ENCODE measurements around the gene DPP7.
"Not testable (repeated sequence)": the region's sequence is repeated elsewhere in the genome, so short reads cannot be mapped to it uniquely, and the experiment has no call there.

Gene DPP7

DNA sequence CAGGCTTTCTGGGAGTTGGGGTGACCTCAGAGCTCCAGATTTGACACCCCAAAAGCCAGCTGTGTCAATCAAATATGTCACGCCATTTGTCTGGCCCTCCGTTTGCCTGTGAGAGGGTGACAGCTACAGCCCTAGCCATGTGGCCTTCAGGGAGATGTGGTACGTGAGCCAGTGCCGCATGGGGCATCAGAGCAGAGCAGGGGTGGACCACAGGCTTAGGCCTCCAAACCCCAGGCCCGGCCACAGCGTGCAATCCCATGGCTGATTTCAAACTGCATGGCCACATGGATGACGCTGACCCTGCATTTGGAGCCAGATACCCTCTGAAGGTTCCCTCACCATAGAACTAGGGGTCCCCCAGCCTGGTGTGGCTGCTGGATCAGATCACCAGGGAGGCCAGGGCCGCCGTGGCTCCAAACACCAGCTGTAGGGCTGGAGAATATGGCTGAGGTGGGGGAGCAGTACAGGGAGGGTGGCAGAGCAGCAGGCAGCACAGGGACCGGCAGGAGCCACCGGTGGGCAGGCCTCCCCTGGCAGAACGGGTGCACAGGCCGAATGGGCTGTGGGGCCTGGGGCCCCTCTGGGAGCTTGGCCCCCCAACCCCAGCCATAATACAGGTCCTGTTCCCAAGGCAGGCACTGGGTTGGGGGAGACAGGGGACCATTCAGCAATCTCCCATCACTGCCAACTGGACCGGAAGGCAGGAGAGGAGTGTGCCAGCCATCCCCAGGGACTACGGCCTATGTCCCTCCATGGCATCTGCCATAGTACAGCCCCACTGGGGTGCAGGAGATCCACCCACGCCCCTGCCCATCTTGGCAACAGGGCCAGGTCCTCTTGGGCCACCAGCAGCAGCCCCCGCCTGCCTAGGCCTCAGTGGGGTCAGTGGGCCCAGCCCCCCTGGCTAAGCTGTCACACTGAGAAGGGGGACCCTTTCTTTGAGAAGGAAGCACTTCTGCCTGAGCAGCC lies 45.7 kb downstream of the DPP7 start:
- DNase-seq = no peak

- peak; percentile 90 to 92 for DNase-seq
Observed at GRCh38 chr9:137067860-137068538, 46.5 kb downstream of the DPP7 start.

- no peak for DNase-seq
Observed at GRCh38 chr9:137066096-137066861, 48.3 kb downstream of the DPP7 start.

- DNase-seq = no peak
Observed at GRCh38 chr9:137065336-137065967, 49.1 kb downstream of the DPP7 start.

DNA sequence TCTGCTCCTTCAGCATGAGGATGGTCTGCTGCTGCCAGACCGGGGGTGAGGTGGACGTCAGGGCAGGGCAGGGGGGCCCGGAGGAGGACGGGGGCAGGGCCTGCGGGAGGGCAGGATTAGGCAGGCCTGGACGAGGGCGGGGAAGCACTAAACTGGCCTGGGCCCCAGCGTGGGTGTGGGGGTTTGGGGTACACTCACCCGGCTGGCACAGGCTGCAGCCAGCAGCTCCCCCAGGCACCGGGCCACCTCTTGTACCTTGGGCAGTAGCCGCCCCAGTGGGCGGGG lies 49.7 kb downstream of the DPP7 start:
- DNase-seq = no peak

GRCh38 chr9:137064027-137064879 lies 50.3 kb downstream of the DPP7 start:
- DNase-seq = peak; percentile 43 to 66

DNA sequence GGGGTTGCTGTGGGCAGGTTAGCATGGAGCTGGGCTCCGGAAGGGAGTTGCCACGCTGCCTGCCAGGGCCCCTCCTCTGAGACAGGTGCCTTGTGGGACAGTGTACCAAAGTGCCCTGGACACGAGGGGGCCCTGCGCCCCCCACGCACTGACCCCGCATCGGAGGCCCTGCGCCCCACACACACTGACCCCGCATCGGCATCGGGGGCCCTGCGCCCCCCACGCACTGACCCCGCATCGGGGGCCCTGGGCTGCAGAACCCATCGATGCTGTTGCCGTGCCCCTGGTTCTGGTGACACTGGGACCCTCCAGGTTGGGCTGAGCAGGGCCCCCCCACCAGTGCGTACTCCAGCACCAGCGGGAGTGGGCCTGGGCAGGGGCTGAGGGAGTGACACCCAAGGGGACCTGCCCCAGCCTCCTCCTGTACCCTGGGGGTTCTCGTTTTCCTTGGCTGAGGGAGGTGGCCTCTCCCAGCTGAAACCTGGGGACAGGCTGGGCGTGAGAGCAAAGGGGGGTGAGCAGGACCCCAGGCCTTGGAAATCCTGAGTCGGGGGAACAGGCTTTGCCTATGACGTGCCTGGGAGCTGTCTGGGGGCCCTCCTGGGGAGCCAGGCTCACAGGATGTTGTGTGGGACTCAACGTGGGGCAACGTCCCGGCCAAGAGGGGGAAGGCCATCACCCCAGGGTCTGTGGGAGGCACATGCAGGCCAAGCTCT lies 51.1 kb downstream of the DPP7 start:
- no peak for DNase-seq

GRCh38 chr9:137062798-137063197 lies 51.7 kb downstream of the DPP7 start:
- DNase-seq = not testable (repeated sequence)

DNA sequence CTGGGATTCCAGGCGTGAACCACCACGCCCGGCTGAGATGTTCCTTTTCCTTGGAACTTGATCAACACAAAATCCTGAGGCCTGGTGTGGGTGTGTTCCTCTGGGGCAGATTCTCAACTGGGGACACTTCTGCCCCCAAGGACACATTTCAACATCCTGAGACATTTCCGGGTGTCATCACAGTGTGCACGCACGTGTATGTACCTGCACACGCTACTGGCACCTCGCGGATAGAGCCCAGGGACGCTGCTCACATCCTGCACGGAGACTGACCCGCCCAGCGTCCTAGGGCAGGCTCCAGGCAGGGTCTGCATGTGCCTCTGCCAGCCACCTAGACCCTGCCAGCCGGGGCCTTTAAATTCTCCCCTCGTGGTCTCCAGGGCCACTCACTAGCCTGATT lies 52.1 kb downstream of the DPP7 start:
- DNase-seq = no peak

Measured in CD4-positive, alpha-beta T cell treated with Interferon alpha-2 for 1 hour (primary cell).